Kidney capillary endothelial cell (primary cell): ENCODE measurements around the gene IRF2BPL.
A peak's percentile ranks its signal among the peaks of the same experiment; 100 is the strongest.

Experiments
- DNase-seq: peaks from one replicate; pipeline ENCODE4 v3.0.0-alpha.2; 2018; ENCODE audit warnings: low spot score

Gene IRF2BPL

GRCh38 chr14:77053046-77053841 is 24.7 kb upstream of the IRF2BPL start:
- DNase-seq = peak; percentile 73

- no peak for DNase-seq
Measured at GRCh38 chr14:77052281-77053044, 24.0 kb upstream of the IRF2BPL start.

GRCh38 chr14:77051116-77051515 is 22.6 kb upstream of the IRF2BPL start:
- no peak for DNase-seq

GRCh38 chr14:77046721-77047120 is 18.2 kb upstream of the IRF2BPL start:
- no peak for DNase-seq

- no peak for DNase-seq
Measured at GRCh38 chr14:77045238-77046162, 17.0 kb upstream of the IRF2BPL start.

- no peak for DNase-seq
Measured at GRCh38 chr14:77044783-77045237, 16.3 kb upstream of the IRF2BPL start.

- DNase-seq = no peak
Measured at GRCh38 chr14:77043984-77044485, 15.5 kb upstream of the IRF2BPL start.

- DNase-seq = peak; percentile 70
Measured at GRCh38 chr14:77043177-77043983, 14.9 kb upstream of the IRF2BPL start.

- DNase-seq = peak; percentile 67
Measured at GRCh38 chr14:77041881-77042545, 13.5 kb upstream of the IRF2BPL start.

- peak; percentile 77 for DNase-seq
Measured at GRCh38 chr14:77040741-77041653, 12.5 kb upstream of the IRF2BPL start.

- peak; percentile 99 for DNase-seq
Measured at GRCh38 chr14:77040059-77040740, 11.7 kb upstream of the IRF2BPL start.

- no peak for DNase-seq
Measured at GRCh38 chr14:77039285-77040058, 11.0 kb upstream of the IRF2BPL start.

- DNase-seq = peak; percentile 77
Measured at GRCh38 chr14:77037938-77038568, 9.5 kb upstream of the IRF2BPL start.

GRCh38 chr14:77037215-77037937 is 8.9 kb upstream of the IRF2BPL start:
- peak; percentile 19 for DNase-seq

GRCh38 chr14:77036484-77037214 is 8.1 kb upstream of the IRF2BPL start:
- no peak for DNase-seq

- no peak for DNase-seq
Measured at GRCh38 chr14:77035267-77035666, 6.8 kb upstream of the IRF2BPL start.
